GM19193 (cell line): ENCODE results near the gene DDX50.

ENCODE experiments used
- POLR2A ChIP-seq: IDR thresholded peaks from 4 replicates; pipeline ENCODE4 v1.6.1; 2011; ENCODE audit not compliant: insufficient read depth, insufficient read length; ENCODE audit errors: extremely low read depth

The DDX50 gene

GRCh38 chr10:68897336-68897741 lies 3.8 kb upstream of the DDX50 start:
- TF ChIP-seq POLR2A = no peak

DNA sequence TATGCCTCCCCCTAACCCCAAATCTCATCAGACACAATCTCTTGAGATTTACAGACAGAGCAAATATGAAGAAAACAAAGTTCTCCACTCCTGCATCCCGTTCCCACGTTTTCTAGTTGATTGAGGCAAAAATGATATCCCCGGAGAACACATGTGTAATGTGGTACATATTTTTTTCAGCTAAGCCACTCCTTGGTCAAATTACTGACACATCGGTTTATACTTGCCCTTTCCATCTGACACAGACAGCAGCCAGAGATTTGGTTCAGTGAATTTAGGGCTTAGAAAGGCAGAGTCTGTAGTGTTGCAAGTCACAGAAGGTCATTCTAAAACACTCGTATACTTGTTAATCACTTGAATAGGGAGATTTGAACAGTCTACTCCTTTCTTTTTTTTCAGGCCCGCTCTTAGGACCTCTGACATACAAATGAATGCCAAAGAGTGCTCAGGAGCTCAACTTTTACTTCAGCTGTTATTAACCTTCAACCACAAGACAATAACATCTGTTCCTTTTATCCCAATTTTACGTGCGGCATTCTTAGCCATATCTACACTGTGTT lies 1.8 kb upstream of the DDX50 start:
- no peak for TF ChIP-seq POLR2A

- TF ChIP-seq POLR2A = peak; percentile 78
These were observed 549 bp upstream of the DDX50 start for GRCh38 chr10:68900427-68901104.

DNA sequence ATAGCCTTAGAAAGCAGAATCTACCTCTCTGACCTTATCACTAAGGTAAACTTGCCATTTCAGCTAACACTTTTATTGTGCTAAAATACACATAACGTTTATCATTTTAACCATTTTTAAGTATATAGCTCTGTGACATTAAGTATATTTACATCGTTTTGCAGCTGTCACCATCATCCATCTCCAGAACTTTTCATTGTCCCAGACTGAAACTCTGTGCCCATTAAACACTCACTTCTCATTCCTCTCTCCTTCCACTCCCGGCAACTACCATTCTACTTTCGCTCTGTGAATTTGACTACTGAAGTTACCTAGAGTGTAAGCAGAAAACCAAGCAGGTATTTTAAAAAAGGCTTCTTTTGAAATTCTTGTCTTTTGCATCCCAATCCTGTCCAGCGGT lies 1.3 kb downstream of the DDX50 start:
- TF ChIP-seq POLR2A = no peak

DNA sequence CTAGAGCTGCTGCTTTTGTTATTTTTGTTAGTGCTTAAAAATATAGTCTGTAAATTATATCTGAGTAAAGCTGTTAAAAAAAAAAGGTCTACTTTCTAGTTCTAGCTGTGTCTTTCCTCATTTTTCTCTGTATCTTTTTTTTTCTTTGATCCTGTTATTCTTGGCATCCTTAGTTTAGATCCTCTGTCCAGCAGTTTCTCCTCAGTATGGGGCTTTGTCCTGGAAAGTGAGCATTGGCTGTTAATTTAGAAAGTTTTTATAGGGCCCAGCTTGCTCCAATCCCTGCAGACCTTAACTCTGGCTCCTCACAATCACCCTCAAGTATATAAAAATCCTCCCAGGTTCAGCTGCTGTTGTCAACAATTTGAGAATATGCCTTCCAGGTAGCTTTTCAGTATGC lies 23.5 kb downstream of the DDX50 start:
- no peak for TF ChIP-seq POLR2A

DNA sequence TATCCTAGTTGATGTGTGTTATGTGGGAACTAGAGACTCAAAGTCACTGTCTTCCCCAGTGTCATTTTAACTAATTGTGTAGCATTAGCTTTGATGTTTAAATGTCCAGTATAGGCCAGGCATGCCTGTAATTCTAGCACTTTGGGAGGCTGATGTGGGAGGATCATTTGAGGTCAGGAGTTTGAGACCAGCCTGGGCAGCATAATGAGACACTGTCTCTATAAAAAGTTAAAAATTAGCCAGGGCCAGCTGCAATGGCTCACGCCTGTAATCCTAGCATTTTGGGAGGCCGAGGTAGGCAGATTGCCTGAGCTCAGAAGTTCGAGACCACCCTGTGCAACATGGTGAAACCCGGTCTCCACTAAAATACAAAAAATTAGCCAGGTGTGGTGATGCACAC lies 24.4 kb downstream of the DDX50 start:
- TF ChIP-seq POLR2A = no peak

GRCh38 chr10:68934994-68935393 lies 33.9 kb downstream of the DDX50 start:
- TF ChIP-seq POLR2A = no peak

DNA sequence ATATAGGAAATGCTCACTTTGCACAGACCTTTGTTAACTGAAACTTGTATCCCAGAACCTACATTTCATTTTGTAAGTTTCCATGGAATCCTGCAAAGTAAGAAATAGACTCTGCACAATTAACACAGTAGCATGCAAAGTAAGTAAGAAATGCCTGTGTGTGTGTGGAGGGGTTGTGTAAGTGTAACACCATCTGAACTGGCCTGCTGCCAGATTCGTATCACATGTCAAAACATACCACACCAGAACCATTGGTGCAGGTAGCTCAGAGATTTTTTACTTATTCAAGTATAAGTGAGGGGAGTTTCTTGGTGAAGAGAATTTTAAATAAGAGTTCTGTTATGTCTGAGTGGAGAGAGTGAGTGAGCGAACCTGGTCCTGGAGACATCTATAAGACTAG lies 37.0 kb downstream of the DDX50 start:
- TF ChIP-seq POLR2A = no peak

- TF ChIP-seq POLR2A = no peak
These were observed 37.8 kb downstream of the DDX50 start for GRCh38 chr10:68938884-68939283.

- no peak for TF ChIP-seq POLR2A
These were observed 49.5 kb downstream of the DDX50 start for GRCh38 chr10:68950598-68950997.

DNA sequence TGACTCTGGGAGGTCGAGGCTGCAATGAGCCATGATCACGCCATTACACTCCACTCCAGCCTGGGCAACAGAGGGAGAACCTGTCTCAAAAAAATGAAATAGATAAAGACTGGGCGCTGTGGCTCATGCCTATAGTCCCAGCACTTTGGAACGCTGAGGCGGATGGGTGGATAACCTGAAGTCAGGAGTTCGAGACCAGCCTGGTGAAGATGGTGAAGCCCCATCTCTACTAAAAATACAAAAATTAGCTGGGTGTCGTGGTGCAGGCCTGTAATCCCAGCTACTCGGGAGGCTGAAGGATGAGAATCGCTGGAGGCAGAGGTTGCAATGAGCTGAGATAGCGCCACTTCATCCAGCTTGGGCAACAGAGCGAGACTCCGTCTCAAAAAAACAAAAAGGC lies 53.8 kb downstream of the DDX50 start:
- no peak for TF ChIP-seq POLR2A

DNA sequence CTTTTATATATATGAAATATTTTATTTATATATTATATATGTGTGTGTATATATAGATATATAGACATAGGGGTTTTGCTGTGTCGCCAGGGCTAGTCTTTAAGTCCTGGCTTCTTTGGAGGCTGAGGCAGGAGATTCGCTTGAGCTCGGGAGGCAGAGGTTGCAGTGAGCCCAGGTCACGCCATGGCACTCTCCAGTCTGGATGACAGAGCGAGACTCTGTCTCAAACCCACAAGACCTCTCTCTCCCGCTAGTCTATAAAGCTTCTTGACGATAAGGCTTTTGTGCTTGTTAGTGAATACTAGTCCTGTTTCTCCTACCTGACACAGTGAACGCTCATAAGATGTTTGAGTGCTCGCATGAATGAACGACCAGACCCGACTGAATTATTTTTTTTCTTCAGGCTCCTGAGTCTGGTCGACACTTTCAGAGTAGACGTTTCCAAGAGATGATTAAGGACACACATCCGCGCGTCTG lies 54.3 kb downstream of the DDX50 start:
- no peak for TF ChIP-seq POLR2A

GRCh38 chr10:68955832-68956532 lies 54.9 kb downstream of the DDX50 start, which contains the start of gene DDX21:
Gene DDX21 (plus strand): TSS chr10:68956170. CDS start chr10:68956226, 56 bp downstream.
- peak; percentile 75 for TF ChIP-seq POLR2A

DNA sequence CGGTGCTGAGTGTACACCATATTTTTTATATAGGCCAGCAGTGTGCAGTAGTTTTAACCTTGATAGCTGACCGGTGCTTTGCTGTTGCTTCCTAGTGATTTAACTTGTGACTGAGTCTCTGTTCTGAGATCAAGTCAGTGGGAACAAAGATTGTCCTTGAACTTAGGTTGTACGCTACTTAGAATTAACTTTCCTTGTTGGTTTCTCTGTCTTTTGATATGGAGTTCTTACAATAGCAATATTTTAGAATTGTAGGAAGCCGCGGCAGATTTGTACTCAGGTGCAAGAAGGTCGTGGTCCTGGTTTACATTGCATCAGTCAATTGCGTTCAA lies 56.1 kb downstream of the DDX50 start:
- no peak for TF ChIP-seq POLR2A

GRCh38 chr10:68957654-68958053 lies 56.5 kb downstream of the DDX50 start:
- no peak for TF ChIP-seq POLR2A
